GM19328 (cell line): ENCODE measurements around the gene VWF.
"Not testable (repeated sequence)": the region's sequence is repeated elsewhere in the genome, so short reads cannot be mapped to it uniquely, and the experiment has no call there.

ENCODE experiments used
- ATAC-seq: cut with Tn5 transposase; IDR thresholded peaks from one replicate; pipeline ENCODE4 v1.9.1; 2021; ENCODE audit warnings: mild to moderate bottlenecking, moderate library complexity; ENCODE audit not compliant: unreplicated experiment

Gene VWF

DNA sequence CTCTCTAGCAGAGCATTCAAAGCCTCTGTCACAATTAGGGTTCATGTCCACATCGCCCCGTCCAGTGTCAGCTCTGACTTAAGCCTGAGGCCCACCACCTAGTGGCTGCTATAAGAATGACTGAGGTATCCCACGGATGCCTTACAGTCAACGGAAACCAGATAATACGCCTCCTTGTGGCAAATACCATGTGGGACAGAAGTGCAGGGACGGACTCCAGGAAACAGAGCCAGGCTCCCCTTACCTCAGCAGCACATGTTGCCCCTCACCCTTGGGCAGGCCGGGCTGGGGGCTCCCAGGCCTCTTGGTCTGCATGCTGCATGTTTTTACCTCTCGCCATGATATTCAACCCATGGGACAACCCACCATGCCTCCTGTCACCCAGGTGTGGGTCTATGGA is 86.3 kb downstream of the VWF start:
- no peak for ATAC-seq

GRCh38 chr12:6037459-6037858 is 87.0 kb downstream of the VWF start:
- no peak for ATAC-seq

GRCh38 chr12:6036509-6036908 is 88.0 kb downstream of the VWF start:
- no peak for ATAC-seq

DNA sequence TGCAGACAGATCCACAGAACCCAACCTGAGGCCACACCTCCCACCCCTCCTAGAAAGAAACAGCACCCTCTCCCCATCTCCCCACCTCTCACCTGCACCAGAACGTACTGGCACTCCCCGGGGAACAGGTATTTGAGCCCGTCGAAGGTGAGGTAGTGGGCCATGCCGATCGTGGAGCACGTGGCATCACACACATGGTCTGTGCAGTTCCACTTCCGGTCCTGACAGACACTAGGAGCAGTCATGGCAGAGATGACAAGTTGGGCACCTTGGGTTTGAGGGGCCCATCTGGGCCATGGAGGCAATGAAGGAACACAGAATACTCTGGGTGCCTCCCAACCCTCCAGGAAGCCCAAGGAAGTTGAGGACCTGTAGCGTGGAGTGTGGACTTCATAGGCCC is 89.9 kb downstream of the VWF start:
- ATAC-seq = no peak

DNA sequence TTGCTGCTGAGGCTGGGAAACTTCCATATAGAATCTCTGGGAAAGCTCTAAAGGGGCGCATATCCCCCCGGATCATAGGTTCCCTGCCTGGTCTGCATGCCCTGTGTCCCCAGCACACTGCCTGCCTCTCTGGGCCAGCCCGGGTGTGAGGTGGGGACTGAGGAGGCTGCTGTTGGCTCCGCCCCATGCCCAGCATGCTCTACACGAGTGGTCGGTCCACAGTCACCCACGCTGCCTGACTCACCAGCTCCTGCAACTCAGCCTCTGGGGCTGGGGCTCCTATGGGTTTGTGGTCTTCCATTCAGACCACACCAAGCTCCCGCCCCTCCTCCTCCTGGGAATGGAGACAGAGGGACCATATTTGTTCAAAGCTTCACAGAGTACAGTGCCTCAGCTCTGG is 90.9 kb downstream of the VWF start:
- no peak for ATAC-seq

GRCh38 chr12:6032726-6033125 is 91.7 kb downstream of the VWF start:
- ATAC-seq = no peak

GRCh38 chr12:6031001-6031400 is 93.5 kb downstream of the VWF start:
- ATAC-seq = no peak

DNA sequence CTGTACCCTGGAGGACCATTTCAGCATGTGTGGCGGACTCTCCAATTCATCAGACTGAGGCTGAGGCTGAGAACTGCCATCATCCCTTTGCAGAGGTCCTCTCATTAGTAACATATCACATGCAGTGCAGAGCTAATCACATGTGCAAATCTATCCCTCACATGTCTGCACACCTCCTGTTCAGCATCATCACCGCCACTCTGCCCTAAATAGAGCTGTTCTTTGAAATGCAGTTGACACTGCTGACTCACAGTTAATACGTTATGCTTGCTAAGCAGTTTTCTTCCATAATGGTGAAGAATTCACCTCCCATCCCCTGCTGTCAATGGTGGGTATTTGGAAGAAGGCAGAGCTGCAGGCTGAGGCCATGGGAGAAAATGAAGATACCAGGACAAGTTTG is 94.4 kb downstream of the VWF start:
- ATAC-seq = no peak

DNA sequence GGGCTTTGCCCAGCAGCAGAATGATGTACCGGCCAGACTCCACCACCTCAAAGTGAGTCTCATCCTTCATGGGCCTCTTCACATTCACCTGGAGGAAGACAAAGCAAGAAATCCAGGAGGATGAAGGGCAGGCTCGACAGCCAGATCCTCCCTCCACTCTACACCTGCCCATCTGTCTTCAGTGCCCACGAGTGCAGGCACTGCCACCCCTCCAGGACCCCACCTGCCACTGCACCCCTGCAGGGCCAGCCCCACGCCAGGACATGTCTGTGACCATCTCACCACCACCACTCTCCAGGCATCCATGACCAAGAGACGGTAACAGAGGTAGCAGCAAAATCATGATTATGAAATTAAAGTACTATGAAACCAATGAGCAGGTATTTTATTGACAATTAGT is 95.1 kb downstream of the VWF start:
- no peak for ATAC-seq

- no peak for ATAC-seq
Measured at GRCh38 chr12:6026998-6027397, 97.5 kb downstream of the VWF start.

DNA sequence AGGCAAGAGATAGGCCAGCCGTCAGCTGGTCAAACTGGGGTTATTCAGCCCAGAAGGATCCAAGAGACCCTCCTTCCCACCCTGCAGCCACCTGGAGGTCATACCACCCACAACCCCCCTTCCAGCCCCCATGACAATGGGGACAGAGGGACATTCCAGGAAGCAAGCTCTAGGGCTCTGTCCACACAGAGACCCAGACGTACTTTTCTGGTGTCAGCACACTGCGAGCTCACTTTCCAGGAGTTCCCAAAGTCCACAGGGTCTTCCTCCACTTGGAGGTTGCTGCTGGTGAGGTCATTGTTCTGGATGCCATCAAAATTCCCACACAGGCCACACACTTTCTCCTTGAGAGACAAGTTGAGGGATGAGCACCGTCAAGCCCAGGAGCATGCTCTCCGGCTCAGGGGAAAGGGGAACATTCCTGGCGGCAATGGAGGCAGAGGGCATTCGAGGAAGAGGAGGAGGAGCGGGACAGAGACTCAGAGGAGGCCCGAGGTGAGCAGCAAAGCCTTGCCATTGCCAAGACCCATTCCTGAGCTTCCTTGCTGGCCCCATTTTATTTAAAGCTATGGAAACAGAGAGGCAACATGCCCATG is 98.7 kb downstream of the VWF start:
- ATAC-seq = not testable (repeated sequence)

DNA sequence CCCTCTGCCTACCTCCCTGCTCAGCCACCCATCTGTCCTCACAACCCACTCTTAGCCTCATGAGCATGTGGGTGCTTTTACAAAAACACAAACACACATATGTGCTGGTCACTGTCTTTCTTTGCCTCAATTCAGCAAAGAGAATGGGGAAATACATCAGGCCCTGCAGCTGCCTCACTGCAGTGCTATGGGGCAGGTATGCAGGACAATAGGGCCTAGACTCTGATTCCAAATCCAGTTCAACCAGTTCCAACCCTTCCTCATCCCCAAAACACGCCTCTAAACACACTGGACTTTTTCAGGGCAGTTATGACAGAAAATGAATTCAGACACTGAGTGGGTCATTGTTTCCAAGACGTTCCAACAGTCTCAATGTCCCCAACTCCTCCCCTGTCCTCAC is 100.4 kb downstream of the VWF start:
- ATAC-seq = not testable (repeated sequence)

GRCh38 chr12:6020930-6021329 is 103.5 kb downstream of the VWF start:
- no peak for ATAC-seq

- ATAC-seq = not testable (repeated sequence)
Measured at GRCh38 chr12:6020511-6020910, 104.0 kb downstream of the VWF start.

DNA sequence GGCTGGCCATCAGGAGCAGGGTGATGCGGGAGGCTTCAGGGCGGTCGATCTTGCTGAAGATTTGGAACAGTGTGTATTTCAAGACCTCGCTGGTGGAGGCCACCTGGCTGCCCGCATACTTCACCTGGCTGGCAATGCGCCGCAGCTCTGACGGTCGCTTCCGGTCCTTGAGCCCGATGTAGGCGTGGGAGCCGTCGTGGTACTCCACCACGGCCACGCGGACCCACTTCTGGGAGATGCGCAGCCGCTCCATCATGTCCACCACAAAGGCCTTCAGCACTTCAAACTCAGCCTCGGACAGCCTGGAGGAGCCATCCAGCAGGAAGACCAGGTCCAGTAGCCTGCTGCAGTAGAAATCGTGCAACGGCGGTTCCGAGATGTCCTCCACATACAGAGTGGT is 105.2 kb downstream of the VWF start:
- not testable (repeated sequence) for ATAC-seq

- no peak for ATAC-seq
Measured at GRCh38 chr12:6018265-6018664, 106.2 kb downstream of the VWF start.

DNA sequence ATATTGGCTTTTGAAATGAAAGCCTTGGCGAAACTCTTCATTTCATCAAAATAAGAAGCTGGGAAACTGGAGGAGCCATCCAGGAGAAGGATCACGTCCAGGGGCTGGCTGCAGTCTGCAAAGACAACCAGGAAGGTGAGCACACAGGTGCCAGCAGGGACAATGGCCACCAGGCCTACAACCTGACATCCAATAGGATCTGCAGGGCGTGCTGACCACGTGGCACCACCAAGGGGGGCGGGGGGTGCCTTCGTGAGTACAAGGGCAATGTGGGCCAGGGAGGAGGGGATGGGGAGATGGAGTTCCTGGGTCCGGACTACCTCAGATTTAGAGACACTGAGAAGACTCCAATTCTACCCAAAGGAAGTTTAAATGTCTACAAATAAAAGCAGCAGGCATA is 107.7 kb downstream of the VWF start:
- ATAC-seq = no peak

- not testable (repeated sequence) for ATAC-seq
Measured at GRCh38 chr12:6016004-6016403, 108.5 kb downstream of the VWF start.

- ATAC-seq = not testable (repeated sequence)
Measured at GRCh38 chr12:6015271-6015670, 109.2 kb downstream of the VWF start.

GRCh38 chr12:6010631-6011350 is 113.7 kb downstream of the VWF start:
- not testable (repeated sequence) for ATAC-seq

DNA sequence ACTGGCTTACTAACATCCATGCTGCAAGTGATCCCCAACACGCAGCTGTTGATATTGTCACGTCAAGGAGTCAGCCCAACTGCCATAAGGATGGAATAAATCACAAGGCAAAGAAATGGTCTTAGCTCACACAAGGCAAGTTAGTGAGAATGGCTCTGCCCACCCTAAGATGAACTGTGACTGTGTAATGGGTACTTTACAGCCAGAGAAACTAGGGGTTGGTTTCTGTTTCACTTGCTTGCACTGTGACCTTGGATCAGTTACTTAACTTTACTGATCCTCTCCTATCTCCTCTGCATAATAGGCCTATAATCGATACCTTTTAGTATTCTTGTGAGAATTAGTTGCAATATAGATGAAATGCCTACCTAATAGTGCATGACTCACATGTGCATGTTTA is 127.2 kb downstream of the VWF start:
- no peak for ATAC-seq

DNA sequence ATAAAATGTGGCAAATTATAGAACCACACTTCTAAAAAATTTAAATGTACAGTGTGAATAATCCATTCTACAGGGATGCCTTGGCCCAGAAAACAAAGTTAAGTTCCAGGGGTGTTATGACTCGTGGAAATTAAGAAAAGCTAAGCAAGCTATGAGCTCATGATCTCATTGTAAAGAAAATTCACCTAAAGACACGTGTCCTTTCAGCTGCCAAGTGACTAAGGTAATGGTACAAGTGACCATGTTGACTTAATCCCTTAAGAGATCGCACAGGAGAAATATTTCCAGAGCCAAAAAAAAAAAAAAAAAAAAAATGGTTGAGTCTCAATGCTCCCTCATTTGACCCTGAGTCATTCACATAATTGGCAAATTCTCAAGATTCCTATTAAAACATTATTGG is 128.0 kb downstream of the VWF start:
- ATAC-seq = no peak

DNA sequence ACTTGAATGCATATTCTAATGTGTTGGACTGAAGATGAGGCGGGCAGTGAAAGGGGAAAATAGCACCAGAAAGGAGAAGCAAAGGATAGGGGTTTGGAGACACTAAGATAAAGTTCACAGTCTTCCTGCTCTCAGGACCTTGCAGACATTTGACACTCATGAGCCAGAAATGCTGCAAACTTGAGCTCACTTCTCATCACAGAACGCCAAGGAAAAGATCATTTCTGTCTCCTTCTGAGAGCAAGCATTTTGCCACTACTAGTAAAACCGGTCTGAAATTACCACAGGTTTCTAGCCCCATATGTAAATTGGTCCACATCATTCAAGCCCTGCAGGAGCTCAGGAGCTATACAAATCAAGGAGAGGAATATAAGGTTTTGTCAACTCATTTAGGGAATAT is 134.8 kb downstream of the VWF start:
- ATAC-seq = no peak
